HepG2 (cell line): Measurements from ENCODE around the gene HES6. TPM values are rescaled to one million over a fixed set of nuclear protein-coding genes. Genes with fewer than 3 reads are reported as not detected.

Experiments used
- AGO2 ChIP-seq: fragments of 200-400 bp; formaldehyde crosslinking; optimal IDR thresholded peaks from 2 replicates; pipeline ENCODE3; 2017; ENCODE audit warnings: mild to moderate bottlenecking, low read depth, low read length, moderate library complexity
- ETV5 ChIP-seq: IDR thresholded peaks from 2 replicates; pipeline ENCODE4 v1.6.1; 2018; ENCODE audit warnings: missing biosample characterization, missing genetic modification reagents, inconsistent platforms, borderline replicate concordance
- HES4 ChIP-seq: sonication (generic); formaldehyde crosslinking; IDR thresholded peaks from 2 replicates; pipeline ENCODE4 v1.9.0; 2021; ENCODE audit warnings: mild to moderate bottlenecking, missing genetic modification reagents, borderline replicate concordance
- HOXA9 ChIP-seq: sonication (generic); formaldehyde crosslinking; IDR thresholded peaks from 2 replicates; pipeline ENCODE4 v1.8.1; 2022; ENCODE audit warnings: missing genetic modification reagents, mild to moderate bottlenecking, moderate library complexity, borderline replicate concordance
- POLR2A ChIP-seq, 2 experiments: IDR thresholded peaks; 2 replicates each; pipeline ENCODE4 v1.6.1; 2011; ENCODE audit warnings: low read depth in 2 of 2, low read length in 2 of 2, mild to moderate bottlenecking in 1 of 2, moderate library complexity in 1 of 2; ENCODE audit not compliant: insufficient read depth in 1 of 2
- SIN3A ChIP-seq: IDR thresholded peaks from 2 replicates; pipeline ENCODE4 v1.6.1; 2011; ENCODE audit warnings: low read depth, mild to moderate bottlenecking, control low read depth, low read length, borderline replicate concordance
- SOX6 ChIP-seq, 2 experiments: fragments of 450-650 bp in 1 of 2; sonication (generic) in 1 of 2; formaldehyde crosslinking in 1 of 2; IDR thresholded peaks; 2 replicates each; pipeline versions ENCODE4 v1.4.0 to v1.6.1; 2017 to 2020; ENCODE audit warnings: antibody characterized with exemption in 1 of 2, mild to moderate bottlenecking in 1 of 2, missing genetic modification reagents in 1 of 2
- U2AF1 ChIP-seq: fragments of 200-400 bp; formaldehyde crosslinking; optimal IDR thresholded peaks from 2 replicates; pipeline ENCODE3; 2017; ENCODE audit warnings: mild to moderate bottlenecking, low read depth, low read length
- ZFP36L1 ChIP-seq: sonication (generic); formaldehyde crosslinking; IDR thresholded peaks from 2 replicates; pipeline ENCODE4 v1.8.0; 2022; ENCODE audit warnings: mild to moderate bottlenecking, missing genetic modification reagents, moderate library complexity
- ZNF160 ChIP-seq: sonication (generic); formaldehyde crosslinking; IDR thresholded peaks from 2 replicates; pipeline ENCODE4 v1.8.0; 2022; ENCODE audit warnings: mild to moderate bottlenecking, inconsistent platforms, missing genetic modification reagents
- ZNF430 ChIP-seq: sonication (generic); formaldehyde crosslinking; IDR thresholded peaks from 2 replicates; pipeline ENCODE4 v1.9.0; 2021; ENCODE audit warnings: mild to moderate bottlenecking, missing genetic modification reagents
- ZNF557 ChIP-seq: sonication (generic); formaldehyde crosslinking; IDR thresholded peaks from 2 replicates; pipeline ENCODE4 v1.4.0; 2020; ENCODE audit warnings: missing genetic modification reagents
- ZNF766 ChIP-seq: sonication (generic); formaldehyde crosslinking; IDR thresholded peaks from 2 replicates; pipeline ENCODE4 v1.5.0; 2020; ENCODE audit warnings: missing genetic modification reagents, borderline replicate concordance
- ZNF773 ChIP-seq: sonication (generic); formaldehyde crosslinking; IDR thresholded peaks from 2 replicates; pipeline ENCODE4 v1.4.0; 2020; ENCODE audit warnings: missing genetic modification reagents, borderline replicate concordance
- polyA plus RNA-seq, 8 experiments: library from polyadenylated mRNA; depleted of rRNA in 3 of 8; stranded (reverse) in 7 of 8; unstranded in 1 of 8; fragments of >200 nt; fragmentation: Illumina TruSeq in 4 of 8; extraction: Trizol in 4 of 8; gene quantifications; 2 replicates each; pipeline versions ENCODE4 v1.2.1 to v1.2.3, GENCODE V29; 2011 to 2016; ENCODE audit warnings: low read depth in 4 of 8, missing spikeins in 1 of 8, mixed read lengths in 1 of 8; ENCODE audit not compliant: insufficient read depth in 1 of 8
- total RNA-seq, 5 experiments: library from RNA; depleted of rRNA; stranded (reverse); fragments of >200 nt; fragmentation: Illumina TruSeq; extraction: Trizol; gene quantifications; 2 replicates each; pipeline ENCODE4 v1.2.3, GENCODE V29; 2016; ENCODE audit warnings: low read depth in 1 of 5
- TF ChIP-seq, protein P1 (sequence below): sonication (generic); formaldehyde crosslinking; IDR thresholded peaks from 2 replicates; pipeline ENCODE4 v1.4.0; 2020; ENCODE audit warnings: missing genetic modification reagents
- TF ChIP-seq, protein P2 (sequence below): sonication (generic); formaldehyde crosslinking; IDR thresholded peaks from 2 replicates; pipeline ENCODE4 v1.5.1; 2020; ENCODE audit warnings: mild to moderate bottlenecking, missing genetic modification reagents, borderline replicate concordance
- TF ChIP-seq, protein P3 (sequence below): IDR thresholded peaks from 2 replicates; pipeline ENCODE4 v1.6.1; 2018; ENCODE audit warnings: missing genetic modification reagents, mild to moderate bottlenecking, missing compliant biosample characterization
- TF ChIP-seq, protein P4 (sequence below): sonication (generic); formaldehyde crosslinking; IDR thresholded peaks from 2 replicates; pipeline ENCODE4 v1.8.0; 2022; ENCODE audit warnings: low read depth, missing genetic modification reagents
- TF ChIP-seq, protein P5 (sequence below): sonication (generic); formaldehyde crosslinking; IDR thresholded peaks from 2 replicates; pipeline ENCODE4 v1.4.0; 2020; ENCODE audit warnings: missing genetic modification reagents, borderline replicate concordance

The HES6 gene
- total and polyA plus RNA-seq, 2 of the 13 experiments (the other 11 are each of a cell fraction or from before 2014, with no cell fraction given): 19.5 to 82.8 TPM

DNA sequence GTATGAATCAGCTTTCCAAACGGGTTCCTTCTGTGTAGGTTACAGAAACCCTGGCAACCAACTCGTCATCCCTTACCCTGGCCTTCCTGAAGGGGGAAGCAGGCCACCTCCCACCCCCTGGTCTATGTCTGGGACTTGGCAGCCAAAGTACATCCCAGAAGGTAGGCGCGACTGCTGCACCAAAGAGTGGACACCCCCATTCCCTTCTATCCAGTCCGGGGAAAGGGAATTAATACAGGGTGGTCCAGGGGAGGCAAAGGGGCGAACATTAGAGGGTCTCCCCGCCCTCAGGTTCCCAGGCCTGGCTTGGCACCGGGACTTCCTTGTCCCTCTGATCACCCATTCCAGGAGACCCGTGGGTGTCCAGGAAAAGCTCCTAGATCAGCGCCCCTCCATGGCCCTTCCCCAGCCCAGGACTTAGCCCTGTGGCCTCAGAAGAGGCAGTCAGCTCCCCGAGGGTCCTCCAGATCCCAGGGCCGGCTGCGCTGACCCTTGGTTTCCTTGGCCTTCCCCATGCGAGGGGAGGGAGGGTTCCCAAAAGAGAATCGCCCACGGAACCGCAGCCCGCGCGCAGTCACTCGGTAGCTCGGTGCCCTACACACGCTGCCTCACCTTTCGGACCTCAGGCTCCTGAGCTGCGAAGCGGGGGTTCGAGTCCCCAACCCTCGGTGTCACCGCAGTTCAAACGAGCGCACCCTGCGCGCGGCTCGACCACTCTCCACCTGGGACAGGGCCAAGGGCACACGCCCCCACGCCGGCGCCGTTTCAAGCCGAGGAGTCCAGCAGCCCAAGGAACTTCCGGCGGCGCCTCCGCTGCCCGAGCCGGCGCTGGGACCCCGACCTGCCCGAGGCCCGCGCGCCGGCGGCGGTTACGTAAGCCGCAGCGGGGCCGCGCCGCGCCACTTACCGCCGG, 48.2 kb upstream of the HES6 start, which contains the start of gene PER2 (continued):
- TF ChIP-seq ZNF557 (CRISPR knock-in tag) (0 out of 2 replicates have a peak, but pooled peaks have one; percentile 45), ZNF160 (CRISPR knock-in tag) (no peak), HOXA9 (CRISPR knock-in tag) (no peak), AGO2 (peak; percentile 76), ZNF773 (CRISPR knock-in tag) (peak; percentile 36; the same call in 1 of the 2 replicates), ZNF430 (CRISPR knock-in tag) (0 out of 2 replicates have a peak, but pooled peaks have one; percentile 28), ETV5 (CRISPR knock-in tag) (peak; percentile 45; the same call in 1 of the 2 replicates), ZNF766 (peak; percentile 30; the same call in 1 of the 2 replicates), HES4 (CRISPR knock-in tag) (peak; percentile 84; the same call in 1 of the 2 replicates), SIN3A (peak; percentile 45; the same call in 1 of the 2 replicates), POLR2A (IDR thresholded peaks at IDR 0.05; ENCODE audit: insufficient read depth in 1 of 2, low read depth in 2 of 2, low read length in 2 of 2) (peak in 1 of 2 experiments; percentile 88; a peak in 2 of 4 replicates), ZFP36L1 (peak; percentile 50; the same call in 1 of the 2 replicates), SOX6 (IDR thresholded peaks at IDR 0.05) (no peak), SOX6 (CRISPR knock-in tag; IDR thresholded peaks at IDR 0.05) (0 out of 2 replicates have a peak, but pooled peaks have one; percentile 23), U2AF1 (peak; percentile 89)
- TF ChIP-seq, protein P1, sequence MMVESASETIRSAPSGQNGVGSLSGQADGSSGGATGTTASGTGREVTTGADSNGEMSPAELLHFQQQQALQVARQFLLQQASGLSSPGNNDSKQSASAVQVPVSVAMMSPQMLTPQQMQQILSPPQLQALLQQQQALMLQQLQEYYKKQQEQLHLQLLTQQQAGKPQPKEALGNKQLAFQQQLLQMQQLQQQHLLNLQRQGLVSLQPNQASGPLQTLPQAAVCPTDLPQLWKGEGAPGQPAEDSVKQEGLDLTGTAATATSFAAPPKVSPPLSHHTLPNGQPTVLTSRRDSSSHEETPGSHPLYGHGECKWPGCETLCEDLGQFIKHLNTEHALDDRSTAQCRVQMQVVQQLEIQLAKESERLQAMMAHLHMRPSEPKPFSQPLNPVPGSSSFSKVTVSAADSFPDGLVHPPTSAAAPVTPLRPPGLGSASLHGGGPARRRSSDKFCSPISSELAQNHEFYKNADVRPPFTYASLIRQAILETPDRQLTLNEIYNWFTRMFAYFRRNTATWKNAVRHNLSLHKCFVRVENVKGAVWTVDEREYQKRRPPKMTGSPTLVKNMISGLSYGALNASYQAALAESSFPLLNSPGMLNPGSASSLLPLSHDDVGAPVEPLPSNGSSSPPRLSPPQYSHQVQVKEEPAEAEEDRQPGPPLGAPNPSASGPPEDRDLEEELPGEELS: no peak; the same call in 1 of the 2 replicates
- TF ChIP-seq, protein P2, sequence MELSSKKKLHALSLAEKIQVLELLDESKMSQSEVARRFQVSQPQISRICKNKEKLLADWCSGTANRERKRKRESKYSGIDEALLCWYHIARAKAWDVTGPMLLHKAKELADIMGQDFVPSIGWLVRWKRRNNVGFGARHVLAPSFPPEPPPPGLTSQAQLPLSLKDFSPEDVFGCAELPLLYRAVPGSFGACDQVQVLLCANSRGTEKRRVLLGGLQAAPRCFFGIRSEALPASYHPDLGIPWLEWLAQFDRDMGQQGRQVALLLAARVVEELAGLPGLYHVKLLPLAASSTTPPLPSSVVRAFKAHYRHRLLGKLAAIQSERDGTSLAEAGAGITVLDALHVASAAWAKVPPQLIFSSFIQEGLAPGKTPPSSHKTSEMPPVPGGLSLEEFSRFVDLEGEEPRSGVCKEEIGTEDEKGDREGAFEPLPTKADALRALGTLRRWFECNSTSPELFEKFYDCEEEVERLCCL (CRISPR knock-in tag): no peak
- TF ChIP-seq, protein P3, sequence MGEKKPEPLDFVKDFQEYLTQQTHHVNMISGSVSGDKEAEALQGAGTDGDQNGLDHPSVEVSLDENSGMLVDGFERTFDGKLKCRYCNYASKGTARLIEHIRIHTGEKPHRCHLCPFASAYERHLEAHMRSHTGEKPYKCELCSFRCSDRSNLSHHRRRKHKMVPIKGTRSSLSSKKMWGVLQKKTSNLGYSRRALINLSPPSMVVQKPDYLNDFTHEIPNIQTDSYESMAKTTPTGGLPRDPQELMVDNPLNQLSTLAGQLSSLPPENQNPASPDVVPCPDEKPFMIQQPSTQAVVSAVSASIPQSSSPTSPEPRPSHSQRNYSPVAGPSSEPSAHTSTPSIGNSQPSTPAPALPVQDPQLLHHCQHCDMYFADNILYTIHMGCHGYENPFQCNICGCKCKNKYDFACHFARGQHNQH (CRISPR knock-in tag): no peak
- TF ChIP-seq, protein P4, sequence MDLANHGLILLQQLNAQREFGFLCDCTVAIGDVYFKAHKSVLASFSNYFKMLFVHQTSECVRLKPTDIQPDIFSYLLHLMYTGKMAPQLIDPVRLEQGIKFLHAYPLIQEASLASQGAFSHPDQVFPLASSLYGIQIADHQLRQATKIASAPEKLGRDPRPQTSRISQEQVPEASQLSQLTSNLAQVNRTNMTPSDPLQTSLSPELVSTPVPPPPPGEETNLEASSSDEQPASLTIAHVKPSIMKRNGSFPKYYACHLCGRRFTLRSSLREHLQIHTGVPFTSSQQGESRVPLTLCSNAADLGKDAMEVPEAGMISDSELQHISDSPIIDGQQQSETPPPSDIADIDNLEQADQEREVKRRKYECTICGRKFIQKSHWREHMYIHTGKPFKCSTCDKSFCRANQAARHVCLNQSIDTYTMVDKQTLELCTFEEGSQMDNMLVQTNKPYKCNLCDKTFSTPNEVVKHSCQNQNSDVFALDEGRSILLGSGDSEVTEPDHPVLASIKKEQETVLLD (CRISPR knock-in tag): 0 out of 2 replicates have a peak, but pooled peaks have one; percentile 11
- TF ChIP-seq, protein P5, sequence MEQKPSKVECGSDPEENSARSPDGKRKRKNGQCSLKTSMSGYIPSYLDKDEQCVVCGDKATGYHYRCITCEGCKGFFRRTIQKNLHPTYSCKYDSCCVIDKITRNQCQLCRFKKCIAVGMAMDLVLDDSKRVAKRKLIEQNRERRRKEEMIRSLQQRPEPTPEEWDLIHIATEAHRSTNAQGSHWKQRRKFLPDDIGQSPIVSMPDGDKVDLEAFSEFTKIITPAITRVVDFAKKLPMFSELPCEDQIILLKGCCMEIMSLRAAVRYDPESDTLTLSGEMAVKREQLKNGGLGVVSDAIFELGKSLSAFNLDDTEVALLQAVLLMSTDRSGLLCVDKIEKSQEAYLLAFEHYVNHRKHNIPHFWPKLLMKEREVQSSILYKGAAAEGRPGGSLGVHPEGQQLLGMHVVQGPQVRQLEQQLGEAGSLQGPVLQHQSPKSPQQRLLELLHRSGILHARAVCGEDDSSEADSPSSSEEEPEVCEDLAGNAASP (CRISPR knock-in tag): peak; percentile 9; the same call in 1 of the 2 replicates
